Neural cell (in vitro differentiated cells): Measurements from ENCODE around the gene TRIM46. TPM values are rescaled to one million over a fixed set of nuclear protein-coding genes. Genes with fewer than 3 reads are reported as not detected.
"Not testable (repeated sequence)": the region's sequence is repeated elsewhere in the genome, so short reads cannot be mapped to it uniquely, and the experiment has no call there.

Experiments
- H2AFZ ChIP-seq: fragments of 200-600, 300-800 bp; sonication (generic), shearing (Covaris generic); 2 replicates; pipeline ENCODE4 v1.6.0; 2014; ENCODE audit warnings: low read depth, mild to moderate bottlenecking, antibody characterized with exemption, low read length, moderate library complexity
- H3F3A ChIP-seq: fragments of 200-600 bp; shearing (Covaris generic); 2 replicates; pipeline ENCODE4 v1.6.1; 2016; ENCODE audit warnings: mild to moderate bottlenecking, moderate library complexity, mixed read lengths, antibody characterized with exemption, low read length; ENCODE audit not compliant: insufficient read depth, poor library complexity, severe bottlenecking
- H3K27ac ChIP-seq: fragments of 200-600, 300-800 bp; sonication (generic), shearing (Covaris generic); 2 replicates; pipeline ENCODE4 v1.5.1; 2014; ENCODE audit warnings: mild to moderate bottlenecking, low read length, moderate library complexity
- H3K27me3 ChIP-seq: fragments of 300-800, 200-600 bp; sonication (generic), shearing (Covaris generic); 2 replicates; pipeline ENCODE4 v1.6.0; 2014; ENCODE audit warnings: mild to moderate bottlenecking, low read depth, low read length, moderate library complexity; ENCODE audit not compliant: insufficient read depth
- H3K36me3 ChIP-seq: fragments of 300-800, 200-600 bp; sonication (generic), shearing (Covaris generic); 2 replicates; pipeline ENCODE4 v1.5.1; 2014; ENCODE audit warnings: mild to moderate bottlenecking, antibody characterized with exemption, low read length, moderate library complexity; ENCODE audit not compliant: insufficient read depth
- H3K4me2 ChIP-seq: fragments of 300-800, 200-600 bp; sonication (generic), shearing (Covaris generic); 2 replicates; pipeline ENCODE4 v1.6.0; 2014; ENCODE audit warnings: mild to moderate bottlenecking, low read length
- H3K4me3 ChIP-seq: fragments of 300-800, 200-600 bp; sonication (generic), shearing (Covaris generic); 2 replicates; pipeline ENCODE4 v1.5.1; 2014; ENCODE audit warnings: mild to moderate bottlenecking, low read length, moderate library complexity
- H3K79me2 ChIP-seq: fragments of 200-600 bp; shearing (Covaris generic); replicated peaks from 2 replicates; pipeline ENCODE4 v1.6.0; 2014; ENCODE audit warnings: mild to moderate bottlenecking, low read length, moderate library complexity; ENCODE audit not compliant: insufficient read depth
- H3K9ac ChIP-seq: fragments of 300-800, 200-600 bp; sonication (generic), shearing (Covaris generic); 2 replicates; pipeline ENCODE4 v1.6.1; 2016; ENCODE audit warnings: mild to moderate bottlenecking, low read length, mixed read lengths
- H3K9me2 ChIP-seq: fragments of 200-600 bp; shearing (Covaris generic); 2 replicates; pipeline ENCODE4 v1.6.1; 2016; ENCODE audit warnings: mild to moderate bottlenecking, low read length, mixed read lengths; ENCODE audit not compliant: insufficient read depth
- H3K9me3 ChIP-seq: fragments of 200-600, 300-800 bp; sonication (generic), shearing (Covaris generic); 2 replicates; pipeline ENCODE4 v1.6.1; 2016; ENCODE audit warnings: mild to moderate bottlenecking, mixed run types, low read length, moderate library complexity, mixed read lengths
- H4K20me1 ChIP-seq: fragments of 200-600 bp; shearing (Covaris generic); 2 replicates; pipeline ENCODE4 v1.6.1; 2016; ENCODE audit warnings: mild to moderate bottlenecking, mixed run types; ENCODE audit not compliant: insufficient read depth
- CTCF ChIP-seq: fragments of 450-650 bp; IDR thresholded peaks from 2 replicates; pipeline ENCODE4 v1.5.1; 2014; ENCODE audit warnings: antibody characterized with exemption, mild to moderate bottlenecking, moderate library complexity; ENCODE audit not compliant: poor library complexity, severe bottlenecking
- EP300 ChIP-seq: fragments of 450-650 bp; conservative IDR thresholded peaks from 2 replicates; pipeline ENCODE4 v1.6.1; 2014; ENCODE audit warnings: antibody characterized with exemption, mild to moderate bottlenecking, moderate library complexity; ENCODE audit not compliant: poor library complexity, severe bottlenecking
- EZH2 ChIP-seq: fragments of 200-600, 300-800 bp; shearing (Covaris generic), sonication (generic); IDR thresholded peaks from 2 replicates; pipeline ENCODE4 v1.6.1; 2014; ENCODE audit warnings: antibody characterized with exemption, low read length, borderline replicate concordance, mild to moderate bottlenecking; ENCODE audit not compliant: insufficient read depth, poor library complexity, severe bottlenecking
- MXI1 ChIP-seq: fragments of 450-650 bp; conservative IDR thresholded peaks from 2 replicates; pipeline ENCODE4 v1.6.1; 2014; ENCODE audit warnings: antibody characterized with exemption, mild to moderate bottlenecking; ENCODE audit not compliant: poor library complexity, severe bottlenecking
- POLR2AphosphoS5 ChIP-seq: IDR thresholded peaks from 2 replicates; pipeline ENCODE4 v1.6.1; 2012
- RAD21 ChIP-seq: fragments of 450-650 bp; conservative IDR thresholded peaks from 2 replicates; pipeline ENCODE4 v1.6.1; 2014; ENCODE audit warnings: antibody characterized with exemption, mild to moderate bottlenecking, moderate library complexity
- SMC3 ChIP-seq: fragments of 450-650 bp; conservative IDR thresholded peaks from 2 replicates; pipeline ENCODE4 v1.6.1; 2014; ENCODE audit warnings: antibody characterized with exemption, mild to moderate bottlenecking, moderate library complexity; ENCODE audit not compliant: poor library complexity
- TAF1 ChIP-seq: IDR thresholded peaks from 2 replicates; pipeline ENCODE4 v1.6.1; 2012; ENCODE audit warnings: low read depth
- polyA plus RNA-seq: library from polyadenylated mRNA; depleted of rRNA; stranded (reverse); fragments of >200 nt; gene quantifications from 2 replicates; pipeline ENCODE4 v1.2.3, GENCODE V29; 2014
- TF ChIP-seq, protein P1 (sequence below): IDR thresholded peaks from 2 replicates; pipeline ENCODE4 v1.6.1; 2012; ENCODE audit warnings: borderline replicate concordance

Gene TRIM46
- polyA plus RNA-seq, 1 donor from 2014 or later: 31.5 TPM

DNA sequence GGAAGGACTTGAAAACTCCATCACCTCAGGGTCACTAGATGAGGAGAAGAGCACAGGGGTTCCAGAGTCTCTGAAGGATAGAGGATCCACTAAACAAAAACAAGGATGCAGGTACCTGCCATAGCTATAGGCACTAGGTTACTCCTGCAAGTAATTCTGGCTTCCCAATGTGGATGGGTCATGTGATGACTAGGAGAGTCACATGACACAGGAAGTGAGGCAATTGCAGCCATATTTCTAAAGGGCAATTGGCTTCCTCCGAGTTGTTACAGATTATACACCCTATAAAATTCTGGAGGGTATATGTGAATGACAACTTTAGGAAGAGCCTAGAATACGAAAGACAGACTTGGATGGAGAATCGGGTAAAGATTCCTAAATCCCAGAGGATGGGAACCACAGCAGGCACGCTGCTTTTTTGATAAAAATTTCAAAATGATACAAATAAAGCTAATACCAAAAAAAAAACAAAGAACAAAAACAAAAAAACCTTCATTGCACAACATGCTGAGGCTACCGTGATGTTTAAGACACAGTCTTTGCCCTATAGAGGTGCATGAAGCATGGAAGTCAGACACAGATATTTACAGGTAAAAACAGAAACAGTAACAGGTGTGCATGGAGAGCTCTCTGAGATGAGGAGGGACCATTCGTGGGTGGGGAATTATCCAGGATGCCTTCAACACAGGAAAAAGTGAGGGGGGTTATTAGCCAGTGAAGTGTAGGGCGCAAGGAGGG lies 45.4 kb downstream of the TRIM46 start:
- Histone ChIP-seq H4K20me1 (no peaks in the 10 kb centered on the region), H3K79me2 (no peaks in the 10 kb centered on the region), H3F3A (no peaks in the 10 kb centered on the region), H2AFZ (peak overlapping the region; percentile 11), H3K27ac (peak overlapping the region; percentile 39), H3K9me2 (no peaks in the 10 kb centered on the region), H3K9me3 (no peaks in the 10 kb centered on the region), H3K27me3 (no peaks in the 10 kb centered on the region), H3K9ac (peak overlapping the region; percentile 0), H3K4me3 (peak overlapping the region; percentile 39), H3K36me3 (no peaks in the 10 kb centered on the region), H3K4me2 (peak overlapping the region; percentile 25)
- TF ChIP-seq SMC3 (peak; percentile 13), EZH2 (no peak), MXI1 (no peak), EP300 (no peak), RAD21 (no peak)
- TF ChIP-seq, protein P1, sequence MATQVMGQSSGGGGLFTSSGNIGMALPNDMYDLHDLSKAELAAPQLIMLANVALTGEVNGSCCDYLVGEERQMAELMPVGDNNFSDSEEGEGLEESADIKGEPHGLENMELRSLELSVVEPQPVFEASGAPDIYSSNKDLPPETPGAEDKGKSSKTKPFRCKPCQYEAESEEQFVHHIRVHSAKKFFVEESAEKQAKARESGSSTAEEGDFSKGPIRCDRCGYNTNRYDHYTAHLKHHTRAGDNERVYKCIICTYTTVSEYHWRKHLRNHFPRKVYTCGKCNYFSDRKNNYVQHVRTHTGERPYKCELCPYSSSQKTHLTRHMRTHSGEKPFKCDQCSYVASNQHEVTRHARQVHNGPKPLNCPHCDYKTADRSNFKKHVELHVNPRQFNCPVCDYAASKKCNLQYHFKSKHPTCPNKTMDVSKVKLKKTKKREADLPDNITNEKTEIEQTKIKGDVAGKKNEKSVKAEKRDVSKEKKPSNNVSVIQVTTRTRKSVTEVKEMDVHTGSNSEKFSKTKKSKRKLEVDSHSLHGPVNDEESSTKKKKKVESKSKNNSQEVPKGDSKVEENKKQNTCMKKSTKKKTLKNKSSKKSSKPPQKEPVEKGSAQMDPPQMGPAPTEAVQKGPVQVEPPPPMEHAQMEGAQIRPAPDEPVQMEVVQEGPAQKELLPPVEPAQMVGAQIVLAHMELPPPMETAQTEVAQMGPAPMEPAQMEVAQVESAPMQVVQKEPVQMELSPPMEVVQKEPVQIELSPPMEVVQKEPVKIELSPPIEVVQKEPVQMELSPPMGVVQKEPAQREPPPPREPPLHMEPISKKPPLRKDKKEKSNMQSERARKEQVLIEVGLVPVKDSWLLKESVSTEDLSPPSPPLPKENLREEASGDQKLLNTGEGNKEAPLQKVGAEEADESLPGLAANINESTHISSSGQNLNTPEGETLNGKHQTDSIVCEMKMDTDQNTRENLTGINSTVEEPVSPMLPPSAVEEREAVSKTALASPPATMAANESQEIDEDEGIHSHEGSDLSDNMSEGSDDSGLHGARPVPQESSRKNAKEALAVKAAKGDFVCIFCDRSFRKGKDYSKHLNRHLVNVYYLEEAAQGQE: no peak

- no peaks in the 10 kb centered on the region for H3K9me3 ChIP-seq
- no peak overlapping the region for H3K4me2 ChIP-seq
- no peak overlapping the region for H3K27ac ChIP-seq
- no peaks in the 10 kb centered on the region for H3K9me2 ChIP-seq
- no peaks in the 10 kb centered on the region for H3K79me2 ChIP-seq
- TF ChIP-seq MXI1 (no peak), TAF1 (no peak), SMC3 (no peak), EZH2 (no peak), EP300 (no peak), POLR2AphosphoS5 (no peak), RAD21 (no peak), CTCF (no peak)
- TF ChIP-seq, protein P1: no peak
- H3K36me3 ChIP-seq: no peaks in the 10 kb centered on the region
- no peaks in the 10 kb centered on the region for H3F3A ChIP-seq
- H3K9ac ChIP-seq: peak overlapping the region; percentile 0
- peak overlapping the region; percentile 11 for H2AFZ ChIP-seq
- H4K20me1 ChIP-seq: no peaks in the 10 kb centered on the region
- H3K4me3 ChIP-seq: peak overlapping the region; percentile 39
- no peaks in the 10 kb centered on the region for H3K27me3 ChIP-seq
Measured at GRCh38 chr1:155219592-155220031, 46.0 kb downstream of the TRIM46 start.

GRCh38 chr1:155220211-155220965 lies 46.7 kb downstream of the TRIM46 start:
- not testable (repeated sequence) for H3K9ac ChIP-seq, H3K79me2 ChIP-seq, H4K20me1 ChIP-seq, H3K27me3 ChIP-seq, H3K27ac ChIP-seq, H3K4me2 ChIP-seq, H3K9me3 ChIP-seq, H2AFZ ChIP-seq, H3K36me3 ChIP-seq, H3F3A ChIP-seq, H3K4me3 ChIP-seq, H3K9me2 ChIP-seq
